SH-SY5Y (cell line): Measurements from ENCODE around the gene SNTA1.

Source experiments
- GATA2 ChIP-seq: IDR thresholded peaks from 2 replicates; pipeline ENCODE4 v1.6.1; 2011; ENCODE audit warnings: mild to moderate bottlenecking, low read depth, low read length
- GATA3 ChIP-seq: IDR thresholded peaks from 2 replicates; pipeline ENCODE4 v1.6.1; 2011; ENCODE audit warnings: low read depth, mild to moderate bottlenecking, low read length, moderate library complexity

- TF ChIP-seq GATA2 (no peak), GATA3 (no peak)
Measured at GRCh38 chr20:33410081-33410742, 33.4 kb downstream of the SNTA1 start.
